Activated T-helper 9 cell treated with anti-CD3 and anti-CD28 coated beads, Interleukin-2, amount 50 U/mL, for 16 hours (primary cell): ENCODE results near the gene METTL8.
"Not testable (repeated sequence)": the region's sequence is repeated elsewhere in the genome, so short reads cannot be mapped to it uniquely, and the experiment has no call there.

ENCODE experiments used
- DNase-seq: peaks from one replicate; pipeline ENCODE4 v3.0.0-alpha.2; 2020; ENCODE audit warnings: low read depth

The METTL8 gene

DNA sequence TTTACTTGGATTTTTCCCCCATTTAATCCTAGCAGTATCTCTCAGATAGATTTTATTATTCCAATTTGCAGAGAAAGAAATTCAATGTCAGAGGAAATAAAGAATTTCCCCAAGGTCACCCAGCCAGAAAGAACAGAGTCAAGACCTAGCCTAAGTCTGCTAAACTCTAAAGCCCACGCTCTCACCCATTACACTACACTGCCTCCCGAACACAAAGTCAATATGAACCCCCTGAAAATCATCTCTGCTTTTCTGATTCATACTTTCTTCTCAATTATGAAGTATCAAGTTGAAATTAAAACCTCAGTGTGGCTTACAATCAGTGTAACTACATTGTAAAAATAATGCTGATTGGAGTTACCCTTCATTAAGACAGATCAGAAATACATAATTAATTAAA is 89.6 kb downstream of the METTL8 start:
- DNase-seq: no peak

DNA sequence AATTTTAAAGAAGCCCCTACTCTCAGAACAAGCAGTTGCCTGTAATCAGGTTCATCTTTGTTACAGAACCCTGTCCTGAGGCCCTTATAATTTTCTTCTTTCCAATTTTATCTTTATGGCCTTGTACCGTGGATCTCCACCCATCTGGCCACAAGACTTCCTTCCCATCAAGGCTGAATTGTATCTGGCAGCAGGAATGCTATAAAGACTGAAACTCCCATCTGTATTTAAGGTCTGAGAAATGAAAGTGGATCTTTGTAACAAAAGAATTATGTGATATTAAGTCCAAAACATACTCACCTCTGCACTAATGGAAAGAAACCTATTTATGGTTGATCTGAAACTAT is 91.8 kb downstream of the METTL8 start:
- DNase-seq: no peak

GRCh38 chr2:171341394-171342066 is 92.3 kb downstream of the METTL8 start:
- DNase-seq: no peak

DNA sequence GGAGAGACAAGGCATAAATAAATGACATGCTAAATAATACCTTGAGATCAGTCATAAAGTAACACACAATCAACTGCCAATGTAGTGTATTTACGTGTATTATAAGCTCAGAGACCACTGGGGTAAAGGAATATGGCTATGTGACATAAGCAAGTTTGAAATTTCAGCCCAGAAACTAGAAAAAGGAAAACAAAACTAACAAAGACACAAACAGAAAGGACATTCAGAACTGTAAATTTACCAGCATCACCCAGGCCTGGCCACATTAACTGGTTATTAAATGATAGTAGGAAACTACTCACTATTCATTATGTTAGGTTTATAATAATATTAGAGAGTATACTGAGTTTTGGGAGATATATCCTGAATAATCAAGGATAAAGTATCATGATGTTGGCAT is 98.8 kb downstream of the METTL8 start:
- no peak for DNase-seq

GRCh38 chr2:171334171-171334570 is 99.6 kb downstream of the METTL8 start:
- no peak for DNase-seq

GRCh38 chr2:171330155-171330956 is 103.4 kb downstream of the METTL8 start:
- DNase-seq: no peak

- DNase-seq: no peak
These were observed 106.7 kb downstream of the METTL8 start for GRCh38 chr2:171327043-171327496.

- DNase-seq: no peak
These were observed 107.8 kb downstream of the METTL8 start for GRCh38 chr2:171325886-171326585.

DNA sequence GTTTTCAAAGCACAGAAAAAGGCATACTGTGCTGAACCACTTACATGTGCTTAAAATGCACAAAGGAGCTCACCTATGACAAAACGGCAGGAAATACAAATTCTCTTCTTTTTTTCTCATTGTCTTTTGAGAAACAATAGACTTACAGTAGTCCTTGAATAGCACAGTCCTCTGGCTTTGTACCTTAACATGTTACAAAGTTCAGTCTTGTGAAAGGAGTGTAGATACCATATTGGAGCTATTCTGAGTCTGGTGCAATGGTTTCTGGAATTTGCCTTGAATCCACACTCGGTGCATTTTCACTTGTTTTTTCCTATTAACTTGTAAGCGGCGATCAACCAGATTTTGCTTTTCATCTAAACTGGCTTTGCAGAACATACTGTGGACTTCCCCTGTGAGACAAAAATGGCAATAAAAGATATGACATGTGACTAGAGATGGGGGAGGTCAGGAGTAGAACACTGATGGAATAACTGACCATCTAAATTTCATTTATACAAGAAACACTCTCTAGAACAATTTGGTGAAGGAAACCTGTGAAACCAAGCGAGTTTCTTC is 109.7 kb downstream of the METTL8 start:
- no peak for DNase-seq

- DNase-seq: no peak
These were observed 110.9 kb downstream of the METTL8 start for GRCh38 chr2:171322928-171323327.

- no peak for DNase-seq
These were observed 113.1 kb downstream of the METTL8 start for GRCh38 chr2:171320731-171321130.

DNA sequence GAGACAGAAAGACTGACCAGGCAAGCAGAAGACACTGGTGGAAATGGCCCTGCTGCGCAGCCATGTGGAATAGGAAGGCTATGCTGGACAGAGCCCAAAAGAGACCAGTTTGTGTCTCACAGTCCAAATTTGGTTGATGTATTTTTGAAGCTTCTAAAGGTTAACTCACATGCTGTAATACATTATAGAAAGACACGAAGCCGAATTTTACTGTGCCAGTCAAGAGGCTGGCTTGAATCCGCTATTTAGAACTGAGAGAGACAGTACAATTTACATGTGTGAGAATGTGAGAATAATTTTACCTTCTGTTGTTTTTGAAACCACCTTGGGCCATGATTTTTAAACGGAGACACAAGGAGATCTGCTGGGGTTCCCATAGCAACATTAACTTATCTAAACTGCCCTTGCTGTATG is 113.6 kb downstream of the METTL8 start:
- DNase-seq: no peak

- peak; percentile 30 for DNase-seq
These were observed 114.5 kb downstream of the METTL8 start for GRCh38 chr2:171319164-171319810.

- DNase-seq: no peak
These were observed 115.3 kb downstream of the METTL8 start for GRCh38 chr2:171318463-171318934.

GRCh38 chr2:171317492-171318125 is 116.2 kb downstream of the METTL8 start:
- no peak for DNase-seq

- no peak for DNase-seq
These were observed 116.9 kb downstream of the METTL8 start for GRCh38 chr2:171316755-171317337.

DNA sequence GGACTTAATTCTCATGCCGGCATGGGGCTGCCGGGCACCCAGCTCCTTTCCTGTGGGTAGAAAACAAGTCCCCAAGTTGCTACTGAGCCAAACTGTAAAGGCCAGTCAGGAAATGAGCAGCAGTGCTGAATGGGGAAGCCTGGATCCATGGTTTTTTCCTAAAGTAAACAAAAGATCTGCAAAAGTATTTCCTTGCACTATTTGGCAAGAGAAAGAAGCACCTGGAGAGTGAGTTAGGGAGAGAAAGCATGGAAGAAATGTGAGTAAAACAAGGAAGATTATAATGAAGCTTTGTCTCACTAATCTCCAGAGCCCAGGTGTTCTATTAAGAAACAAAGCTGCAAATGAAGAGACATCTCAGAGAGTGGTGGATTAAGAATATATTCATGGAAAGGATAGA is 117.6 kb downstream of the METTL8 start:
- DNase-seq: no peak

- DNase-seq: no peak
These were observed 118.0 kb downstream of the METTL8 start for GRCh38 chr2:171315781-171316180.

GRCh38 chr2:171312182-171312581 is 121.6 kb downstream of the METTL8 start:
- DNase-seq: not testable (repeated sequence)

DNA sequence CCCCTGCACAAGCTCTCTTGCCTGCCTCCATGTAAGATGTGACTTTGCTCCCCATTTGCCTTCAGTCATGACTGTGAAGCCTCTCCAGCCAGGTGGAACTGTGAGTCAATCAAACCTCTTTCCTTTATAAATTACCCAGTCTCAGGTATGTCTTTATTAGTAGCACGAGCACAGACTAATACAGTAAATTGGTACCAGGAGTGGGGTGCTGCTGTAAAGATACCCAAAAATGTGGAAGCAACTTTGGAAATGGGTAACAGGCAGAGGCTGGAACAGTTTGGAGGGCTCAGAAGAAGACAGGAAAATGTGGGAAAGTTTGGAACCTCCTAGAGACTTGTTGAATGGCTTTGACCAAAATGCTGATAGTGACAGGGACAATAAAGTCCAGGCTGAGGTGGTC is 122.2 kb downstream of the METTL8 start:
- not testable (repeated sequence) for DNase-seq

DNA sequence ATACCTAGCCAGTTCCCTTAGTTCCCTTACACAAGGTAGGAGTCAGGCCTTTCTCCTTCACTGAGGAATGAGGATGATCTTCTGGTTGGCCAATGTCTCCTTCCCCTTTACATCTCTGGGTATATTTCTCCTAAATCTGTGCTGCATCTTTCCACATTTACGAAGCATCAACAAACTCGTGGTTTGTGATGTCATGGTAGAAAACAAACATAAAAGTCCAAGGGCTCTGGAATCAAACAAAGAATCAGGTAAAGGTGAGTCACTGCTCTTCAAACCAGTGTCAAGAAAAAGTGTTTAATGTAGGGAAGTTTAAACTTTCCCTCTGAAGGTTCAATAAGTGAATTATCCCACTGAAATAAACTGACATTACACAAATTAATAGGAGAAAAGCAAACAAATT is 122.9 kb downstream of the METTL8 start:
- DNase-seq: no peak
